Adipocyte (in vitro differentiated cells): Measurements from ENCODE around the gene WWC2.

Experiments used
- DNase-seq: peaks from one replicate; pipeline ENCODE4 v3.0.0-alpha.2; 2015; ENCODE audit warnings: low read depth
- H3K27me3 ChIP-seq: replicated peaks from 2 replicates; pipeline ENCODE4 v1.7.0; 2013; ENCODE audit warnings: mild to moderate bottlenecking, low read length, moderate library complexity; ENCODE audit not compliant: control insufficient read depth, insufficient read depth
- H3K36me3 ChIP-seq: 2 replicates; pipeline ENCODE4 v1.7.0; 2013; ENCODE audit warnings: low read length, mild to moderate bottlenecking, moderate library complexity; ENCODE audit not compliant: control insufficient read depth, insufficient read depth, severe bottlenecking
- H3K4me1 ChIP-seq: 2 replicates; pipeline ENCODE4 v1.7.0; 2013; ENCODE audit warnings: mild to moderate bottlenecking, low read length, moderate library complexity; ENCODE audit not compliant: control insufficient read depth, insufficient read depth
- H3K4me3 ChIP-seq: 2 replicates; pipeline ENCODE4 v1.7.0; 2013; ENCODE audit warnings: mild to moderate bottlenecking, low read length, moderate library complexity
- H3K9ac ChIP-seq: 2 replicates; pipeline ENCODE4 v1.7.0; 2013; ENCODE audit warnings: mild to moderate bottlenecking, low read length, moderate library complexity
- H3K9me3 ChIP-seq: 2 replicates; pipeline ENCODE4 v1.7.0; 2013; ENCODE audit warnings: mild to moderate bottlenecking, low read length, moderate library complexity; ENCODE audit not compliant: control insufficient read depth

Gene WWC2

DNA sequence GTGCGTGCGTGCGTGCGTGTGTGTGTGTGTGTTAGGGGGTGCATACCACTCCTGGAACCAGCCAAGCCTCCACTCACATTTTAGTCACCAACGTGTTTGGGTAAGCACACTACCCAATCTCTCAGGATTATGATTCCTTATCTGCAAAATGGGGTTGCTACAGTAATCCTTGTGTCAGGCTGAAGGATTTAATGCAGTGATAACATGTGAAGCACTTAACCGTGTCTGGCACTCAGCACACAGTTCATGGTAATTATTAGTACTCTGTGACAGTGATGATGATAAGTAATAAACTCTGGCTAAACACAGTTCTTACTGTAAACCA lies 163.7 kb downstream of the WWC2 start:
- Histone ChIP-seq H3K27me3 (no peaks in the 10 kb centered on the region), H3K4me1 (peaks cover 11% of the 10 kb centered on the region), H3K4me3 (no peak overlapping the region), H3K9me3 (no peaks in the 10 kb centered on the region), H3K9ac (no peak overlapping the region), H3K36me3 (peaks cover 40% of the 10 kb centered on the region)
- no peak for DNase-seq

DNA sequence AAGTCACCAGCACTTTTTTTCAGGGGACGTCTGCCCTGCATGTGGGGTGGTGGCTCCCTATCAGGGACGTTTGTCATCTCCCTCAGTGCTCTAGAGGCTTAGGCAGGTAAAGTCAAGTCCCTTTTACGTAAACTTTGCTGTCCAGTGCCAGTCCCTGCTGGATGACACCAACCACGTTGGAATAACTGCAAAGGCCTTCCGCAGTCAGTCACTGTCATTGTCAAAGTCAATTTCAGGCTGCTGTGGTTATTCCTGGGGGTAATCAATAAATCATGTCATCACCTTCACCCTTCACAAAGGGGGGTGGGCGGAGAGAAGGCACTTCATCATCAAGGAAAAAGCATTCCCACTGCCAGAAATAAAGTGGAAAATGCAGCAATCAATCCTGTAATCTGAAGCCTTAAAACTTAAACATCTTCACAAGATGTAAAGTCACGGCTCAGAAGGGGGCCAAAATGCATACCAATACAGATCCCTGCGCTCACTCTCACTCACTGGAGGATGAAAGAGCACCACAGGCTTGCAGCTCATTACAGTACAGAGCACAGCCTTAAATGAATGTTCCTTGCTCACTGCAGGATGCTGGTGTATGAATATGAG lies 164.8 kb downstream of the WWC2 start:
- DNase-seq = no peak
- H3K4me3 ChIP-seq = no peak overlapping the region
- H3K4me1 ChIP-seq = peaks cover 11% of the 10 kb centered on the region
- no peaks in the 10 kb centered on the region for H3K27me3 ChIP-seq
- no peaks in the 10 kb centered on the region for H3K9me3 ChIP-seq
- no peak overlapping the region for H3K9ac ChIP-seq
- peaks cover 50% of the 10 kb centered on the region for H3K36me3 ChIP-seq

DNA sequence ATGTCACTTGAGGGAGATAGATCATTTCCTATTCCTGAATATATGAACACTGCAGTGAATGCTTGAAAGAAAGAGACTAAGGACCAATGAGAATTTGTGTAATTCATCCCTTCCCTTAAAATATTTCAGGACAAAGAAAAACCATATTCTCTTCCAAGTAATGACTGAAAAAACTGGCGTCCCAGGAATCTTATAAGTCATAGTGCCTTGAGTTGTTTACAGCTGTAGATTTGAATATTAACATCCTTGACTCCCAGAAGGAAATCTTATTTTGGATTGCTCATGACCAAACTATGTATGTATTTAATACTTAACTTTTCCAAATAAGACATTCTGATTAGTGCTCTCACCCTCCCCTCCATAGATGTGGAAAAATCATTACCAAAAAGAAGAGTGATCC lies 165.6 kb downstream of the WWC2 start:
- DNase-seq = peak; percentile 47
- Histone ChIP-seq H3K9me3 (no peaks in the 10 kb centered on the region), H3K27me3 (no peaks in the 10 kb centered on the region), H3K4me1 (peaks cover 11% of the 10 kb centered on the region), H3K9ac (no peak overlapping the region), H3K36me3 (peaks cover 56% of the 10 kb centered on the region), H3K4me3 (no peak overlapping the region)

DNA sequence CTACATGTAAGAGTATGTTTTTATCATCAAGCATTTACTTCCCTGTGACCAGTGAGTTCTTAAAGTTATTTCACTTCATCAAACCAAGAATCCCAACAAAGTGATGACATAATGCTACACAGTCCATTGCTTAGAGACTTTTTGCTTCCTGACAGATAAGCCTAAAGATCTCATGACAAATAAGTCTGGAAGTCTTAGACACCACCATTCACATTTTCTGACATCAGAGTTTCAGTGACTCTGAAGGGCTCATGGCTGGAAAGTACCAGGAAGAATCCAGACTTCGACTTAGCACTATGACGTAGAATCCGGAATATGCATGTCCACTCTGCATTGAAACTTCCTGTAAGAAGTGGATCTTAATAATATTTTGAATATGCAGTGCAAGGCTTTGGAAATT lies 167.3 kb downstream of the WWC2 start:
- Histone ChIP-seq H3K9me3 (no peaks in the 10 kb centered on the region), H3K9ac (no peak overlapping the region), H3K36me3 (peaks cover 52% of the 10 kb centered on the region), H3K4me1 (peaks cover 11% of the 10 kb centered on the region), H3K4me3 (no peak overlapping the region), H3K27me3 (no peaks in the 10 kb centered on the region)
- no peak for DNase-seq

DNA sequence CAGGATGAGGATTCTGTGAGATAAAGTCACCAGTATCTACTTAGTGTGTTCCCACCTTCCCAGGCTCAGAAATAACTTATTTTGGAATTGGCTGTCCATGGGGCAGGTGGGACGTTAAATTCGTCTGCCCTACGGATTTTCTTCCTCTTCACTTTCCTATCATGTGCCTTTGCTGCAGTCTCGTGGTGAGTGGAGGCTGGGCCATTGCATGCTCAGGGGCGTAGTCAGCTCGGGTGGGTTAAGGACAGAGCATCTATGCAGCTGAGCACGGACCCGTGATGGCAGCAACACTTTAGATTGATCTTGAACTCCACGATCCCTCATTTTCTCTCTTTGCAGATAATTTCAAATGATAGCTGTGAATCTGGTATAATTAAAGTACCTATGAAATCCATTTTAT lies 169.5 kb downstream of the WWC2 start:
- Histone ChIP-seq H3K4me3 (no peak overlapping the region), H3K9me3 (no peaks in the 10 kb centered on the region), H3K4me1 (peaks cover 4% of the 10 kb centered on the region), H3K9ac (no peak overlapping the region), H3K27me3 (no peaks in the 10 kb centered on the region), H3K36me3 (peaks cover 68% of the 10 kb centered on the region)
- DNase-seq = no peak

DNA sequence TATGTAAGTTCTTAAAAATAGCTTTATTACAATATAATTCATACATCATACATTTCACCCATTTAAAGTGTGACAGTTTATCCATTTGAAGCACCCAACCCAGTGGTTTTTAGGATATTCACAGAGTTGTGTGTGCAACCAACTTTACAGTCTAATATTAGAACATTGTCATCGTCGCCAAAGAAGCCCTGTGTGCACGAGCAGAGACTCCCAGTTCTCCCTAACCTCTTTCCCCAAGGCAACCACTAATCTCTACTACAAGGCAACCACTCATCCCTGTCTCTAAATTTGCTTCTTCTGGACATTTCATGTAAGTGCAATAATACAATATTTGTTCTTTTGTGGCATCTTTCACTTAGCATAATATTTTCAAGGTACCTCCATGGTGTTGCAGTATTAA lies 173.3 kb downstream of the WWC2 start:
- Histone ChIP-seq H3K9me3 (peaks cover 29% of the 10 kb centered on the region), H3K4me1 (no peaks in the 10 kb centered on the region), H3K9ac (no peak overlapping the region), H3K4me3 (no peak overlapping the region), H3K36me3 (peaks cover 78% of the 10 kb centered on the region), H3K27me3 (no peaks in the 10 kb centered on the region)
- no peak for DNase-seq

DNA sequence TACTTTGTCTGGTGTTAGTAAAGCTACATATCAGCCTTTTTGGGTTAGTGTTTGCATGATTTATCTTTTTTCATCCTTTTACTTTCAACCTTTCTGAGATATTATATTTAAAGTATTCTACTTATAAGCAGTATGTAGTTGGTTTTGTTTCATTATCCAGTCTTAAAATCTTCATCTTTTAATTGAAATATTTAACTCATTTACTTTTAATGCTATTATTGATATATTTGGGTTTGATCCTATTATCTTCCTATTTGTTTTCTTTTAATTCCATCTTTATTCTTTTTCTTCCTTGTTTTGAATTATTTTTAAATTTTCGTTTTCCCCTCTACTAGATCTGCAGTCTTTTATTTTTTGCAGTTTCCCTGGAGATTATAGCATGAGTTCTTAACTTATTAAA lies 177.0 kb downstream of the WWC2 start:
- Histone ChIP-seq H3K9ac (no peak overlapping the region), H3K27me3 (no peaks in the 10 kb centered on the region), H3K36me3 (peaks cover 56% of the 10 kb centered on the region), H3K4me1 (no peaks in the 10 kb centered on the region), H3K9me3 (peaks cover 29% of the 10 kb centered on the region), H3K4me3 (no peak overlapping the region)
- no peak for DNase-seq

DNA sequence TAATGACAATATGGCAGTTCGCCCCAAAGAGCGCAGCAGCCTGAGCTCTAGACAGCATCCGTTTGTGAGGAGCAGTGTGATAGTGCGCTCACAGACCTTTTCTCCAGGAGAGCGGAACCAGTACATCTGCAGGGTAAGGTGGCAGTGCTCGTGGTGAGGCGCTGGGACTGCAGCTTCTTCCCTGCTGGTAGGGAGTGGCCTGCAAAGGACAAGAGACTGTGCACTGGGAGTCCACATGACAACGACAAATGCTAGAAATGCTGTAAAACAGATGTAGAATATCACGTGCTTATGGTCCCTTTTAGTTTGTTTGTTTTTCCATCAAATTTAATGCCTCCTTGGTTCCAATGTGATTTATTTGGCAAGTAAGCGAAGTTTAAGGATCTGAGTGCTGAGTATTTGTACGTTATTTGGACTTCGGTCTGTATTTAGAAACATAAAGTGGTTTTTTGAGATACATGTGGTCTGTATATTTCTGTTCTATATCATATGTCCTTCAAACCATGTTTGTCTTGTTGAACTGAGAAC lies 185.3 kb downstream of the WWC2 start:
- Histone ChIP-seq H3K4me1 (no peaks in the 10 kb centered on the region), H3K27me3 (no peaks in the 10 kb centered on the region), H3K36me3 (peaks cover 77% of the 10 kb centered on the region), H3K9me3 (no peaks in the 10 kb centered on the region), H3K9ac (no peak overlapping the region), H3K4me3 (no peak overlapping the region)
- DNase-seq = no peak

DNA sequence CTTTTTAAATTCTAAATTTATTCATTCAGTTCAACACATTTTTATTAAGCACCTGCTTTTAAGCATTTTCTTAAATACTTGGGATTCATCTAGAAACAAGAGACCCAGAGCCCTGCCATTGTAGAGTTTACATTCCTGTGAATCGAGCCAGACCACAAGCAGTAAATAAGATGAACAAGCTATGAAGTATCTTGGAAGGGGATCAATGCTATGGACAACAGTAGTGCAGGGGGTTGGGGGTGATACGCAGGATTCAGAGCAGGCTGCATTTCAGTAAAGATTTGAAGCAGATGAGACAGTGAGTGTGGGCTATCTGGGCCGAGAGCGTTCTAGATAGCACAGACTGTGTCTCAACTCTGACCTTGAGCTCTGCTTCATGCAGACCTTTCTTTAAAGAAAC lies 185.9 kb downstream of the WWC2 start:
- Histone ChIP-seq H3K9ac (no peak overlapping the region), H3K4me1 (no peaks in the 10 kb centered on the region), H3K36me3 (peaks cover 82% of the 10 kb centered on the region), H3K4me3 (no peak overlapping the region), H3K27me3 (no peaks in the 10 kb centered on the region), H3K9me3 (no peaks in the 10 kb centered on the region)
- peak; percentile 70 for DNase-seq

DNA sequence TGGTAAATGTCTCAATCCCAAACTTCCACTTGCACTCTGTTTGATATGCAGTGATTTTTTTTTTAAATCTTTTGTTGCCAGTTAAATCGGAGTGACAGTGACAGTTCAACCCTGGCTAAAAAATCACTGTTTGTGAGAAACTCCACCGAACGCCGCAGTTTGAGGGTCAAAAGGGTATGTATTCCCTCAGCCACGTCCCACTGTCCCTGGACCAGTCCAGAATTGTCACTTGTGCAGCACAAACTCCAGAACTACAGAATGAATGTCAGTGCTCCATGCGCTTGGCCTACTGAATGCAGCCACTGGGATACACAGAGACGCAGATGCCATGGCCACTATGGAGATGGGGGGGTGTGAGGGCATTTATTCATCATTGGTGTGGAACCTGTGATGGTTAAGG lies 186.8 kb downstream of the WWC2 start:
- Histone ChIP-seq H3K4me1 (no peaks in the 10 kb centered on the region), H3K36me3 (peaks cover 76% of the 10 kb centered on the region), H3K9ac (no peak overlapping the region), H3K4me3 (no peak overlapping the region), H3K27me3 (no peaks in the 10 kb centered on the region), H3K9me3 (no peaks in the 10 kb centered on the region)
- DNase-seq = no peak

DNA sequence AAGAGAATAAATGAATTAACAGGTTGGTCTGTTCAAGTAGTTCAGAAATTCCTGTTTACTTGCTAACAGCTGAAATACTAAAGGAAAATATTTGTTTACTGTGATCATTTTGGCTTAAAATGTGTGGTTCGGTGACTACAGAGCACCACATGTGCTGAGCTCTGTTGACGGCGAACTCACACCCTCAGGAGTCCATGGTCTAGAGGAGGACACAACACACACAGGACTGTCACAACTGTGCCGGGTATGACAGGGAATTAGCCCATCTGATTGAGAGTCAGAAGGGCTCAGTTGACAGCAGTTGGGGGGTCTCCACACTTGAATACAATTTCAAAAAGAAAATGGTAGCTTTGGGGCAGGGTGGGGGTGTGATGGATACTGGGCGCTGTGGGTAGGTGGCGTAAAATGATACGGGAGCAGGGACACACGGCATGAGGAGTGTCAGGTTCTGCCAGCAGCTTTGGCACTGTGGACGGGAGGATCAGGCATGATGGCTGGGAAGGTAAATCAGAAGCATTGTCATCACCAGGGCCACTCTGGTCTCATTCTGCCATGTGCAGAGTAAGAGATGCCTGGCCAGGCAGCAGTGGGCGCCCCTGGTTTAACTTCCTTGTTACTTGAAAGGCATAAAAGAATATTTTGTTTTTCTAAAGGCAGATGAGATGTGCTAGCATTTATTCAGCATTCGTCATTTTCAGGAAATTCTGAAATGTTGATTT lies 187.7 kb downstream of the WWC2 start:
- H3K36me3 ChIP-seq = peaks cover 70% of the 10 kb centered on the region
- no peaks in the 10 kb centered on the region for H3K4me1 ChIP-seq
- no peak for DNase-seq
- H3K9ac ChIP-seq = no peak overlapping the region
- no peaks in the 10 kb centered on the region for H3K9me3 ChIP-seq
- no peak overlapping the region for H3K4me3 ChIP-seq
- H3K27me3 ChIP-seq = no peaks in the 10 kb centered on the region

DNA sequence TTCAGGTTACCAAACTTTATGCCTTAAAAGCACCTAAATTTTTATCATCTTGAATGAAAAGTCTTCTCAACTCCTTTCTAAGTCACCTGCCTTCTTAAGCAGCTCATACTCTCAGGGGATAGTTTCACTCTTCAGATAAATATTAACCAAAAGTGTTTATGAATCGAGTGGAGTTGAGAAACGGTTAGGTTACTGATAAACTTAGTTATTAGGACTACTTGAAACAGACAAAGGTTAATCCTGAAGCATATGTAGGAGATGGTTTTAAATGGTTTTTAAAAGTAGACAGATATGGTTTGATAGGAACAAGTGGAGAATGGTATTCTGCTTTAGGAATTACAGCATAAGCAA lies 188.2 kb downstream of the WWC2 start:
- Histone ChIP-seq H3K4me1 (no peaks in the 10 kb centered on the region), H3K27me3 (no peaks in the 10 kb centered on the region), H3K9me3 (no peaks in the 10 kb centered on the region), H3K9ac (no peak overlapping the region), H3K36me3 (peaks cover 64% of the 10 kb centered on the region), H3K4me3 (no peak overlapping the region)
- DNase-seq = no peak
